SK-N-MC (cell line): Measurements from ENCODE around the gene HIVEP2.

ENCODE experiments used
- DNase-seq: peaks from one replicate; pipeline ENCODE4 v3.0.0-alpha.2; 2011; ENCODE audit warnings: low read depth, low spot score
- H3K27ac ChIP-seq: fragments of 200-600 bp; sonication (generic); 2 replicates; pipeline ENCODE4 v1.5.1; 2016; ENCODE audit warnings: mixed run types
- H3K36me3 ChIP-seq: fragments of 200-600 bp; sonication (generic); 2 replicates; pipeline ENCODE4 v1.6.1; 2017; ENCODE audit warnings: antibody characterized with exemption, low read length, mixed read lengths; ENCODE audit not compliant: insufficient read depth
- H3K4me3 ChIP-seq: fragments of 200-600 bp; sonication (generic); 2 replicates; pipeline ENCODE4 v1.5.1; 2016
- H3K9ac ChIP-seq: fragments of 200-600 bp; sonication (generic); 2 replicates; pipeline ENCODE4 v1.8.0; 2017; ENCODE audit warnings: mixed run types, mixed read lengths; ENCODE audit not compliant: insufficient read length
- H3K9me3 ChIP-seq: fragments of 200-600 bp; sonication (generic); 2 replicates; pipeline ENCODE4 v1.6.1; 2017; ENCODE audit warnings: low read depth, mild to moderate bottlenecking, antibody characterized with exemption, low read length, moderate library complexity, mixed read lengths
- EZH2 ChIP-seq: fragments of 200-600 bp; sonication (generic); IDR thresholded peaks from one replicate; pipeline ENCODE4 v1.6.1; 2017; ENCODE audit warnings: antibody characterized with exemption
- FOXP2 ChIP-seq: optimal IDR thresholded peaks from 2 replicates; pipeline ENCODE3; 2011; ENCODE audit warnings: mild to moderate bottlenecking, moderate library complexity; ENCODE audit not compliant: insufficient read depth; ENCODE audit errors: extremely low read length, control extremely low read depth
- POLR2AphosphoS5 ChIP-seq: IDR thresholded peaks from 2 replicates; pipeline ENCODE4 v1.6.1; 2012; ENCODE audit warnings: mild to moderate bottlenecking, low read depth, low read length, borderline replicate concordance

Gene HIVEP2

DNA sequence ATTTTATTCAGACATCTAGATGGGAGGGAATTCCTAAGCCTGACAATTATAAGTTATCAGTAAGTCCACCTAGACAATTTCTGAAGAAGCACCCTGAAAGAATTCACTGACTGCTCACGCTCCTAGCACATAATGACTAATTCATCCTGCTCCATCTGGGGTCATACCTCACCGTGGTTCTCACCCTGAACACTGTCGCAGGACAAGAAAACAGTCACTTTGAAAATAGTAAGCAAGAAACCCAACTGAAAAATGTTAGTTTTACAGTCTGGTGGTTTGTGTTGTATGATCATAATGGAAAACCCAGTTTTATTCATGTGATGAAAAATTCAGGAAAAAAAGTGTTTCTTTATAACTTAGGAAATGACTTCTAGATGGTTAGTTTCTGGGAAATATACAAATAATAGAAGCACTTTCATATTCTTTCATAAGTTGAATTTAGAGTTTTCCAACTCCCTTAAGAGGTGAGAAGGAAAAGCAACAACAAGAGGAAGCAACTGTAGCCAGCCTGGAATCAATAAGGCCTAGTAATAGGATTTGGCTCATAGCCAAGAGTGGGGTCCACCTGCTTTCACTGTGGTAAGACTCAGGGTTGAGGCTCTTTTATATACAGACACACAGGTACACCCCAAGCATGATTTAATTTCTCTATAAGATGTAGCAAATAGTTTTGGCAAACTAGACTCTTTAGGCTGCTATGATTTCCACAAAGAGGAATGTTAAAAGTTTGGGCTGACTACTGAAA is 94.1 kb downstream of the HIVEP2 start:
- Histone ChIP-seq H3K4me3 (no peak overlapping the region), H3K27ac (no peak overlapping the region)
- TF ChIP-seq EZH2 (no peak), POLR2AphosphoS5 (no peak), FOXP2 (no peak)

DNA sequence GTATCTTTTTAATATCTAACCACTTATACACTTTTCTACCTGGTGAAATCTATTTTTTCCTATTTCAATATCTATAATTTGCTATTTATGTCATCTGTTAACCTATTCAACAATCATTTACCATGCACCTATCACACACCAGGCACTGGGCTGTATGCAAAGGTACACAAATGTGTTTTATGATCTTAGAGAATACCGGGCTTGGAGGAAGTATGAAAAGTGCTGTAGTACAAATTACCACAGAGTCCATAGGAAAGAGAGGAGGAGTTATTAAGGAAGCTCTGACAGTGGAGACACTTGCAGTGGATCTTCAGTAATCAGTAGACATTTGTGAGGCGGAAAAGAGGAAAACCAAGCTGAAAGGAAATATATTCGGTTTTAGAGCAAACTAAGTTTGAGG is 96.0 kb downstream of the HIVEP2 start:
- no peaks in the 10 kb centered on the region for H3K9me3 ChIP-seq
- no peak overlapping the region for H3K27ac ChIP-seq
- TF ChIP-seq POLR2AphosphoS5: no peak
- no peak for TF ChIP-seq FOXP2
- no peak for TF ChIP-seq EZH2
- H3K4me3 ChIP-seq: no peak overlapping the region
- no peak overlapping the region for H3K9ac ChIP-seq
- H3K36me3 ChIP-seq: no peaks in the 10 kb centered on the region
- no peak for DNase-seq

More for the DNA sequence above, 94.1 kb downstream of the HIVEP2 start:
- DNase-seq: no peak
- Histone ChIP-seq H3K9me3 (no peaks in the 10 kb centered on the region), H3K9ac (no peak overlapping the region), H3K36me3 (no peaks in the 10 kb centered on the region)

DNA sequence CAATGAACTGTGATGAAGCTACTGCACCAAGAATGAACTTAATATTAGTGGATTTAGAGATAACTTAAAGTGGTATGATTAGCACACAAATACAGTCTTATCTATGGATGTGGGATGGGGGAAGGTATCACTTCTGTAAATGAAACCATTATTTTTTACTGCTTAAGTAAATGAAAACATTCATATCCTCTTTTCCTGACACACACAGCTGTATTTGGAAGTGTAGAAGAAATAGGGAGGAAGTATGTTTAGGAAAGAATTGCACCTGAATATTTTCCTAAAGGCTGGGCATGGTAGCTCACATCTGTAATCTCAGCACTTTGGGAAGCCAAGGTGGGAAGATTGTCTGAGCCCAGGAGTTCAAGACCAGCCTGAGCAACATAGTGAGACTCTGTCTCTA is 96.8 kb downstream of the HIVEP2 start:
- Histone ChIP-seq H3K27ac (no peak overlapping the region), H3K9me3 (no peaks in the 10 kb centered on the region), H3K9ac (no peak overlapping the region), H3K36me3 (no peaks in the 10 kb centered on the region), H3K4me3 (no peak overlapping the region)
- no peak for TF ChIP-seq POLR2AphosphoS5
- TF ChIP-seq EZH2: no peak
- no peak for TF ChIP-seq FOXP2
- DNase-seq: no peak

DNA sequence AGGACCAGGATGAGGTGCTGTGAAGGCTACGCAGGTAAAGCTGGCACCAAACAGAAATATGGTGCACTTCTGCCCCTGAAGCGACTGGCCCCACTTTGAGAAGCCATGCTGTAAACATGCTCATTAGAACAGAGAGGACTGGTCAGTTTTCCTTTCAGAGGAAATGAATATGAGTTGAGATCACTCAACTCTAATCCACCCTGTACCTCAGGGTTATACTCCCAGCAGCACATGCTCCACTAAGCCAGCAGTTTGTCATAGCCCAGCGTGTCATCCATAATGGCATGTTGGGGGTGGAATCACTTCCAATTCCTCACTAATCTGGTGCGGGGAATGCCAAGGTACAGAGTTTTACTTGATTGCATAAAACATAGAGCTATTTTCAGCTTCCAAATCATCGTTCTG is 98.1 kb downstream of the HIVEP2 start:
- no peak for TF ChIP-seq EZH2
- no peak for TF ChIP-seq FOXP2
- TF ChIP-seq POLR2AphosphoS5: no peak
- Histone ChIP-seq H3K36me3 (no peaks in the 10 kb centered on the region), H3K9ac (no peak overlapping the region), H3K4me3 (no peak overlapping the region), H3K27ac (0 out of 2 replicates have a peak overlapping the region, but pooled peaks have one; percentile 47), H3K9me3 (no peaks in the 10 kb centered on the region)
- no peak for DNase-seq

- H3K36me3 ChIP-seq: no peaks in the 10 kb centered on the region
- TF ChIP-seq POLR2AphosphoS5 (no peak), FOXP2 (no peak), EZH2 (no peak)
- no peak overlapping the region for H3K27ac ChIP-seq
- DNase-seq: no peak
- H3K9ac ChIP-seq: no peak overlapping the region
- peak overlapping the region; percentile 63 for H3K4me3 ChIP-seq
- H3K9me3 ChIP-seq: no peaks in the 10 kb centered on the region
Observed at GRCh38 chr6:142846459-142846831, 98.5 kb downstream of the HIVEP2 start.

- Histone ChIP-seq H3K36me3 (no peaks in the 10 kb centered on the region), H3K9ac (no peak overlapping the region), H3K9me3 (no peaks in the 10 kb centered on the region), H3K27ac (no peak overlapping the region), H3K4me3 (peak overlapping the region; percentile 63)
- DNase-seq: no peak
- TF ChIP-seq POLR2AphosphoS5 (no peak), FOXP2 (peak; percentile 64)
Observed at GRCh38 chr6:142845624-142846458, 99.1 kb downstream of the HIVEP2 start.

DNA sequence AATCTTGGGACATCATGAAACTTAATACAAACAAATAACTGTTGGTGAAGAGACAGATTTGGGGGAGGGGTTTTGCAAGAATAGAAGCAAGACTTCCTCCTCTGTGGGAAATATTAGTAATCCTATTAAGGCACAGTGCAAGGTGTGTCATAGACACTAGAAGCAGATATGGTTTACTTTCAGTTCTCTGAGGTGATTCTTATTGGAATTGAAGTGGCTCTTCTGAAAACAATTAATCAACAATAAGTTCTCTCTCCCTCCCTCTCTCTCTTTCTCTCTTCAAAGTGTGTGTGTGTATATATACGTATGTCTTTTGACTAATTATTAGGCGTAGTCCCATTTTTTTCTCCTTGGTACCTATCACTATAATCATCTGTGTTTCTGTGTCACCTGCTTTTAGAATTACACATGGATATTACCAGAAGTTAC is 99.8 kb downstream of the HIVEP2 start:
- Histone ChIP-seq H3K36me3 (no peaks in the 10 kb centered on the region), H3K27ac (no peak overlapping the region), H3K9ac (no peak overlapping the region), H3K4me3 (peak overlapping the region; percentile 63), H3K9me3 (no peaks in the 10 kb centered on the region)
- DNase-seq: no peak
- TF ChIP-seq EZH2 (no peak), FOXP2 (no peak), POLR2AphosphoS5 (no peak)

DNA sequence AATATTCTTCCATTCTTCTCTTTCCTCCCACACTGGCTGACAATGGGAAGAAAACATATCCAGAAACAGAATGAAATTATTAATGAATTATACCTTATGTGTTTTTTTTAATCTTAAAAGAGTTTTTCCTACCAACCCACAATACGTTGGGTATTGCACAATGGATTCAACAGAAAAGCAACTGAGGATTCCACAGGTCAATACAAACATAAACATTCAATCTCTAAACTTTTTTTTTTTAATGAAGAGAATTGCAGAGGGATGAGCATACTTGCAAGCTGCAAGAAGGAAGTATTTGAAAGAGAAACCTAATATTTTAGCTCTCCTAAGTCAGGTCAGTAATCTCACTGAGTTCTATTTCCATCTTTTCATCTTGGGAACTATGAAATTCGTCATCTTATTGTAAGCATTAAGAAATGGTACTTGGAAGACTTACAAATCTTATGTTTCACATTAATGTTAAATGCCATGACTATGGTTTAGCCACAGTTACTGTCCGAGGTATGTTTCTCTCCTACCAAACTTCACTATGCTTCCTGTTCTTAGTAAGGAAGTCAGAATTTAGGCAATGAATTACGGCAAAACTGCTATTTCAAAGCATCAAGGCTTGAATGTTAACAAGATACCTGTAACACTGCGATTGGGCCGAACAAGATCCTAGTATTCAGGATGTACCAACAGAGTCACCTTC is 100.8 kb downstream of the HIVEP2 start:
- Histone ChIP-seq H3K27ac (peak overlapping the region; percentile 22; the same call in 1 of the 2 replicates), H3K4me3 (no peak overlapping the region), H3K9me3 (no peaks in the 10 kb centered on the region), H3K36me3 (no peaks in the 10 kb centered on the region), H3K9ac (no peak overlapping the region)
- TF ChIP-seq EZH2 (no peak), POLR2AphosphoS5 (no peak), FOXP2 (no peak)
- no peak for DNase-seq
